B cell (primary cell): Measurements from ENCODE around the gene APOL5.

ENCODE experiments used
- EZH2 ChIP-seq: IDR thresholded peaks from 2 replicates; pipeline ENCODE4 v1.6.1; 2012; ENCODE audit warnings: borderline replicate concordance, low read depth, mild to moderate bottlenecking, moderate library complexity, low read length; ENCODE audit not compliant: insufficient read depth, poor library complexity, severe bottlenecking
- TF ChIP-seq, protein P1 (sequence below): fragments of 200-600 bp; IDR thresholded peaks from one replicate; pipeline ENCODE4 v1.8.0; 2022; ENCODE audit warnings: antibody characterized with exemption, mild to moderate bottlenecking

DNA sequence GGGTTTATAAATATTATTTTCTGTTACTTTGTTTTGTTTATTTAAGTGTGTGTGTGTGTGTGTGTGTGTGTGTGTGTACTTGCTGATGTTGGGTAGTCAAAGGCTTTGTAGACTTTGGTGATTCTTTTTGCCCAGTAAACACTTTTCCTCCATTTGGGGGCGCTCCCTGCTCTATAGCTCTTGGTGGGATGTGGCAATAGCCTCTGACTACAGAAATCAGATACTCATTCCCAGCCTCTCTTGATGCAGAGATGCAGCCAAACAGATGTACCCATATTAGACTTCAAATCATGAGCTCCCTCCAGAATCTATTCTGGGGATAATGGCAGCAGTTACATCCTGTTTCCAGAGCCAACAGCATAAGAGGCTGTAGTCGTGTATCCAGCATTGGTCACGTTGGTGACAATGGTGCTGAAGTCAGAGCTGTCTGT, 33.4 kb upstream of the APOL5 start:
- TF ChIP-seq, protein P1, sequence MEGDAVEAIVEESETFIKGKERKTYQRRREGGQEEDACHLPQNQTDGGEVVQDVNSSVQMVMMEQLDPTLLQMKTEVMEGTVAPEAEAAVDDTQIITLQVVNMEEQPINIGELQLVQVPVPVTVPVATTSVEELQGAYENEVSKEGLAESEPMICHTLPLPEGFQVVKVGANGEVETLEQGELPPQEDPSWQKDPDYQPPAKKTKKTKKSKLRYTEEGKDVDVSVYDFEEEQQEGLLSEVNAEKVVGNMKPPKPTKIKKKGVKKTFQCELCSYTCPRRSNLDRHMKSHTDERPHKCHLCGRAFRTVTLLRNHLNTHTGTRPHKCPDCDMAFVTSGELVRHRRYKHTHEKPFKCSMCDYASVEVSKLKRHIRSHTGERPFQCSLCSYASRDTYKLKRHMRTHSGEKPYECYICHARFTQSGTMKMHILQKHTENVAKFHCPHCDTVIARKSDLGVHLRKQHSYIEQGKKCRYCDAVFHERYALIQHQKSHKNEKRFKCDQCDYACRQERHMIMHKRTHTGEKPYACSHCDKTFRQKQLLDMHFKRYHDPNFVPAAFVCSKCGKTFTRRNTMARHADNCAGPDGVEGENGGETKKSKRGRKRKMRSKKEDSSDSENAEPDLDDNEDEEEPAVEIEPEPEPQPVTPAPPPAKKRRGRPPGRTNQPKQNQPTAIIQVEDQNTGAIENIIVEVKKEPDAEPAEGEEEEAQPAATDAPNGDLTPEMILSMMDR = no peak
- TF ChIP-seq EZH2 = no peak
